ENCODE results near the gene TRPV5.

DNA sequence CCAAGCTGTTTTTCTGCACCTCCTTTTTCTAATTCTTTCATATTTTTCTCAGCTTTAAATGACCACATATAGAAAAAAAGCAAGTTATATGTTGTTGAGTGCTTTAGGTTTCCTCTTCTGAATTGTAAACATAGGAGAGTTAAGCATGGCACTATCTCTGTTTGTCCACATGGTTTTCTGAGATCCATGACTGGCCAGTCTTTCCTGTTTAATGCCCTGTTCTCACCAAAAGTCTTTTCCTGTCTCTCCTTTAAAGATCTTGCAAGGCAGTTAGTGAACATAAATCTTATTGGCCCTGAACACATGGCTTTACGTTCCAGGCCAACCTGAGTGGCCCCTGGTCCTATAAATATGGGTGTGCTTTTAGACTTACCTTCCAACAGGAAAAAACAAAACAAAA is 19.4 kb downstream of the TRPV5 start:
- TF ChIP-seq POLR2A (IDR thresholded peaks at IDR 0.05) = no peak
- TF ChIP-seq, protein P1, sequence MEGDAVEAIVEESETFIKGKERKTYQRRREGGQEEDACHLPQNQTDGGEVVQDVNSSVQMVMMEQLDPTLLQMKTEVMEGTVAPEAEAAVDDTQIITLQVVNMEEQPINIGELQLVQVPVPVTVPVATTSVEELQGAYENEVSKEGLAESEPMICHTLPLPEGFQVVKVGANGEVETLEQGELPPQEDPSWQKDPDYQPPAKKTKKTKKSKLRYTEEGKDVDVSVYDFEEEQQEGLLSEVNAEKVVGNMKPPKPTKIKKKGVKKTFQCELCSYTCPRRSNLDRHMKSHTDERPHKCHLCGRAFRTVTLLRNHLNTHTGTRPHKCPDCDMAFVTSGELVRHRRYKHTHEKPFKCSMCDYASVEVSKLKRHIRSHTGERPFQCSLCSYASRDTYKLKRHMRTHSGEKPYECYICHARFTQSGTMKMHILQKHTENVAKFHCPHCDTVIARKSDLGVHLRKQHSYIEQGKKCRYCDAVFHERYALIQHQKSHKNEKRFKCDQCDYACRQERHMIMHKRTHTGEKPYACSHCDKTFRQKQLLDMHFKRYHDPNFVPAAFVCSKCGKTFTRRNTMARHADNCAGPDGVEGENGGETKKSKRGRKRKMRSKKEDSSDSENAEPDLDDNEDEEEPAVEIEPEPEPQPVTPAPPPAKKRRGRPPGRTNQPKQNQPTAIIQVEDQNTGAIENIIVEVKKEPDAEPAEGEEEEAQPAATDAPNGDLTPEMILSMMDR (IDR thresholded peaks at IDR 0.05) = no peak
- TF ChIP-seq POLR2AphosphoS5 (IDR thresholded peaks at IDR 0.05) = no peak
